HG03060 (cell line): Measurements from ENCODE around the gene PCNX3.
"Not testable (repeated sequence)": the region's sequence is repeated elsewhere in the genome, so short reads cannot be mapped to it uniquely, and the experiment has no call there.

ENCODE experiments used
- ATAC-seq: cut with Tn5 transposase; IDR thresholded peaks from one replicate; pipeline ENCODE4 v1.9.1; 2021; ENCODE audit warnings: low read depth, moderate number of reproducible peaks; ENCODE audit not compliant: unreplicated experiment

The PCNX3 gene

GRCh38 chr11:65651589-65652510 lies 36.3 kb downstream of the PCNX3 start:
- peak; percentile 21 for ATAC-seq

GRCh38 chr11:65652511-65653228 lies 37.1 kb downstream of the PCNX3 start:
- ATAC-seq = peak; percentile 51

- ATAC-seq = no peak
Observed at GRCh38 chr11:65653229-65654225, 38.0 kb downstream of the PCNX3 start.

GRCh38 chr11:65654375-65655349 lies 39.1 kb downstream of the PCNX3 start:
- ATAC-seq = no peak

DNA sequence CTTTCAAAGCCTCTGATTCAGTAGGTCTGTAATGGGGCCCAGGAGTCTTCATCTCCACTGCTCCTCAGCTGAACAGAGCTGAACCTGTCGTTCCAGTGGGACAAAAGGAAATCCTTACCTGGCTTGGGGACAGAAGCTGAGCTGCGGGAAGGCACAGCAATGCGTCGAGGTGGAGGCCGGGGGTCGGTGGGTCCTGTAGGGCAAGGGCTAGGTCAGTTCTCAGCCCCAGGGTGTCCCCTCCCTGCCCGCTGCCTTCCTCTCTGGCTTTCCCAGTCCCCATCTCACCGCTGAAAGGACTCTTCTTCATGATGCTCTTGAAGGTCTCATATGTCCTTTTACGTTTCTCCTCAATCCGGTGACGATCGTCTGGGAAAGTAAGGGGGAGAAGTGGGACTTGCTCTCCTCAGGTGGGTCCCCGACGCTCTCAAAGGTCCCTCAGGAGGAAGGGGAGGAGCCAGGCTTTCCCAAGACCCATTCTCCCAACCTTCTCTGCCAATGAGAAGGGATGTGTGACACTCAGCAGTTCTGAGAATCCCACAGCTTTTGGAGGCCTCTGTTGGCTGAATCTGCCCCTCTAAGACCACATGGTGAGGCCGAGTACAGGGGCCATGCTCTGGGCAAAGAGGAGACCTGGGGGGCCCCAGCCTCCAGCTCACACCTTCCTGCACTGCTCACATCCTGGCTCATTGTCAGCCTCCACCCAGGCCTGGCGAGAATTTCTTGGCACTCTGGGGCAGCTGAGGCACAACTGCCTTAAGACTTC lies 40.2 kb downstream of the PCNX3 start:
- ATAC-seq = no peak

- ATAC-seq = no peak
Observed at GRCh38 chr11:65657426-65657825, 41.9 kb downstream of the PCNX3 start.

DNA sequence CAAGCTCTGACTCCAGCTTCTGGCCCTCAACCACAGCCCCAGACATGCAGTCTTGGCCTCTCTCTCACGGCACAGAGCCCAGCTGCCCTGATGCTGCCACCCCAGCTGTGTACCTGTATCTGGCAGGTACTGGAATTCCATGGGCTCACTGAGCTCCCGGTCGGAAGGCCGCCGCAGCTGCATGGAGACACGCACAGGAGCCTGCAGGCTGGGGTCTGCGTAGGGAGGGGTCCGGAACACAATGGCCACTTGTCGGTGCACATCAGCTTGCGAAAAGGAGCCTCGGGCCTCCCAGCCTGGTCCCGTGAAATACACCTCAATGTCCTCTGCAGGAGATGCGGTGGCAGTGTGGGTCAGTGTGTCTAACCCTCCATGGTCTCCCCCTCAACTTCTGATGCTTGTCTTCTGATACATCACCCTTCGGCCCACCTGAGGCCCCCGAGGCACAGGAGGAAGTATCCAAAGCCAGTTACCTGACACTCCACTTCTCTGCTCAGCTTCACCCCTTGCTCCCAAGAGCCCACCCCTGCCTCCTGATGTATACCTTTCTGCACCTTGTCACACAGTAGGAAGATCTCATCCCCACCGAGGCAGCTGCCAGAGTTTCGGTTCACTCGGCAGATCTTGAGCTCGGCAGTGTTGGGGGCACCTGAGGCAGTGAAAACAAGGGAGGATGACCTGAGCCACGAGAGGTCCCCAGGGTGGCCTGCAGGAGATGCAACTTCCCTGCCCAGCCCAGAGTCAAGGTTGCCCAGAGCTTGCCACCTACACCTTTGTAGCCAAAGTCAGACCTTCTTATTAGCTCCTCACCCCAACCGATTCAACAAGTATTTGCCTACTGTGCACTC lies 42.8 kb downstream of the PCNX3 start:
- no peak for ATAC-seq

- no peak for ATAC-seq
Observed at GRCh38 chr11:65660038-65660437, 44.5 kb downstream of the PCNX3 start.

GRCh38 chr11:65660908-65661307 lies 45.3 kb downstream of the PCNX3 start:
- ATAC-seq = not testable (repeated sequence)

GRCh38 chr11:65661599-65662246 lies 46.1 kb downstream of the PCNX3 start:
- no peak for ATAC-seq

DNA sequence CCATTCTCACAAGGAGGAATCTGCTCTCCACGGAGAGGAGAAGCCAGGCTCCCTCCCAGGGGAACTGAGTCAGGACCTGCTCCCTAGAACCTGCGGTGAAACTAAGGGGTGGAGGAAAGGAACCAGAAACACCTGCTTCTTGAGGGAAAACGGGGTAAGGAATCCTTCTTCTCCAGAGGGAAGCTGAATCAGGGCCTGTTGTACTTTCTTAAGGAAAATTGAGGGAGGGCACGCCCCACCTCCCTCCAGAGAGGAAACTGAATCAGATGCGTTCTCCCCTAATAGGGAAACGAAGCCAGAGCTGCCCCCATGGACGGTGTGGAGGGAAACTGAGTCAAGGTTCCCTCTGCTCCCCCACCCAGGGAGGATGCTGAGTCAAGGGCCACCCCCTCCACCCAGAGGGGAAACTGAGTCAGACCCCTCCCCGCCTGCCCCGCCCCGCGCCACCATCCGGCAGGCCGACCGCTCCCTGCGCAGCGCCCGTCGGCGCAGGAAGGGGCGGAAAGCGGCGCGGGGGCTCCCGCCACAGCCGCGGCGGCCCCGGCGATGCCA lies 46.7 kb downstream of the PCNX3 start:
- no peak for ATAC-seq

GRCh38 chr11:65662799-65663638 lies 47.4 kb downstream of the PCNX3 start, which contains the start of gene RELA:
Gene RELA, minus strand, starts transcription at chr11:65662916. Its CDS starts 84 bp downstream, at chr11:65662832.
- peak; percentile 65 for ATAC-seq

DNA sequence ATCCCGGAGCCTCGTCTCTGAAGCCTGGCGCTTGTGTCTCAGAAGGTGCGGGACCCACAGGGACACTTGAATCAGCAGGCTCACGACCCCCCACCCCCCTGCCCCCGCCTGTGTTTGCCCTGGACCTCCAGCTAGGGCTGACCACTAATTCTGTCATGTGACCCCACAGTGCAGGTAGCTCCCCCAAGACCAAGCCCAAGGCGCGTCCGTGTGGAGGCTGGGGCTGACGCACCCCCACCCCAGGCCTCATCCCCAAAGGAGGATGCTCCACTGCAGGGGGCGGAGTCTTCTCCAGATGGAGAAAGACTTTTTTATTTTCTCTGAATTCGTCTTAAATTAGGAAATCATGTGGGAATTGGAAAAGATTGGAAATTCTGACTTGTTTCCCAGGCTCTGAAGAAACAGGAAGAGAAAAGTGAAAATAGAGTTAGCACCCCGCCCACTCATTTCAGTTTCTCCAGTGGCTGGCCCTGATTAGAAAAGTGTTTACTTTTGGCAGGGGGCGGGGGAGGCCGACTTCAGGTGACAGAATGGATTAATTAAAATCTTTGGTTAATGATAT lies 48.1 kb downstream of the PCNX3 start:
- ATAC-seq = no peak

DNA sequence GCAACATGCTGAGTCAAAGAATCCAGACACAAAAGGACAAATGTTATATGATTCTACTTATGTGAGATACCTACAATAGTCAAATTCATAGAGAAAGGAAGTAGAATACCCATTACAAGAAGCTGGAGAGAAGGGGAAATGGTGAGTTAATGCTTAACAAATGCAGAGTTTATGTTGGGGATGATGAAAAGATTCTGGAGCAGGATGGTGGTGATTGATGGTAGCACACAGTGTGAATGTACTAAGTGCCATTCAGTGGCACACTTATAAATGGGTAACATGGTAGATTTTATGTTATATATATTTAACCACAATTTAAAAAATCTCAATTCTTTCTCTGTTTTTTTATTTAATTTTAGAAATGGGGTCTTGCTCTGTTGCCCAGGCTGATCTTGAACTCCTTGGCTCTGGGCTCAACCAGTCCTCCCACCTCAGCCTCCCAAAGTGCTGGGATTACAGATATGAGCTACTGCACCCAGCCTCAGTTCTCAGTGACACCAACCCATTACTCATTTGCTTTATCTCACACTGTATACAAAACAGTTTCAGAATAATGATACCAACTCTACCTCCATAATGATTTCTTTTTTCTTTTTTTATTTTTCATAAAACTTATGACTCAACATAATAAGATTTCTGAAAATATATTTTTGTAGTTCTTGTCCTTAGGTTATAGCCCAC lies 56.7 kb downstream of the PCNX3 start:
- ATAC-seq = no peak

- ATAC-seq = no peak
Observed at GRCh38 chr11:65672982-65673381, 57.4 kb downstream of the PCNX3 start.
